Measurements from ENCODE around the gene PPARG.
"Not testable (repeated sequence)": the region's sequence is repeated elsewhere in the genome, so short reads cannot be mapped to it uniquely, and the experiment has no call there.

Gene PPARG

GRCh38 chr3:12379640-12380429, 91.0 kb downstream of the PPARG start:
- in situ Hi-C loops (cut with HindIII; ENCODE audit: low sequenced_read_pairs), result no loop called here
- no peak for TF ChIP-seq CTCF (IDR thresholded peaks at IDR 0.05; ENCODE audit: low read depth, low read length, missing control alignments)
- H3K4me3 ChIP-seq (ENCODE audit: low read depth, low read length), result no peak overlapping the region
- DNase-seq (ENCODE audit: low read depth), result no peak

- TF ChIP-seq CTCF (IDR thresholded peaks at IDR 0.05; ENCODE audit: low read depth, low read length, missing control alignments), result no peak
- in situ Hi-C loops (cut with HindIII; ENCODE audit: low sequenced_read_pairs), result no loop called here
- DNase-seq (ENCODE audit: low read depth), result no peak
- H3K4me3 ChIP-seq (ENCODE audit: low read depth, low read length), result no peak overlapping the region
These were observed 91.6 kb downstream of the PPARG start for GRCh38 chr3:12380461-12380860.

- no peak overlapping the region for H3K4me3 ChIP-seq (ENCODE audit: low read depth, low read length)
- no peak for DNase-seq (ENCODE audit: low read depth)
- in situ Hi-C loops (cut with HindIII; ENCODE audit: low sequenced_read_pairs), result no loop called here
- TF ChIP-seq CTCF (IDR thresholded peaks at IDR 0.05; ENCODE audit: low read depth, low read length, missing control alignments), result no peak
These were observed 92.3 kb downstream of the PPARG start for GRCh38 chr3:12381199-12381598.

- in situ Hi-C loops (cut with HindIII; ENCODE audit: low sequenced_read_pairs), result no loop called here
- DNase-seq (ENCODE audit: low read depth), result no peak
- H3K4me3 ChIP-seq (ENCODE audit: low read depth, low read length), result no peak overlapping the region
- TF ChIP-seq CTCF (IDR thresholded peaks at IDR 0.05; ENCODE audit: low read depth, low read length, missing control alignments), result no peak
These were observed 94.3 kb downstream of the PPARG start for GRCh38 chr3:12383218-12383617.

- H3K4me3 ChIP-seq (ENCODE audit: low read depth, low read length), result no peak overlapping the region
- no peak for TF ChIP-seq CTCF (IDR thresholded peaks at IDR 0.05; ENCODE audit: low read depth, low read length, missing control alignments)
- peak; percentile 23 for DNase-seq (ENCODE audit: low read depth)
- in situ Hi-C loops (cut with HindIII; ENCODE audit: low sequenced_read_pairs), result no loop called here
These were observed 95.8 kb downstream of the PPARG start for GRCh38 chr3:12384451-12385233.

- H3K4me3 ChIP-seq (ENCODE audit: low read depth, low read length); DNase-seq (ENCODE audit: low read depth); in situ Hi-C loops (cut with HindIII; ENCODE audit: low sequenced_read_pairs): not testable (repeated sequence)
These were observed 97.8 kb downstream of the PPARG start for GRCh38 chr3:12386514-12387291.

Measured in astrocyte of the cerebellum (primary cell).